HCT116 (cell line): Measurements from ENCODE around the gene GPD1L.

Experiments
- CEBPB ChIP-seq: IDR thresholded peaks from 2 replicates; pipeline ENCODE4 v1.6.1; 2012; ENCODE audit warnings: low read depth
- CTCF ChIP-seq, 3 experiments: fragments of 200-600 bp in 1 of 3; sonication (generic) in 1 of 3; IDR thresholded peaks in 2 of 3; conservative IDR thresholded peaks in 1 of 3; 2 replicates each; pipeline ENCODE4 v1.5.1; 2012 to 2017; ENCODE audit warnings: low read depth in 2 of 3, low read length in 2 of 3, antibody characterized with exemption in 1 of 3, borderline replicate concordance in 1 of 3, control low read depth in 1 of 3, mild to moderate bottlenecking in 1 of 3, mixed read lengths in 1 of 3, mixed run types in 1 of 3, moderate library complexity in 1 of 3; ENCODE audit not compliant: insufficient read depth in 1 of 3
- EGR1 ChIP-seq: IDR thresholded peaks from 2 replicates; pipeline ENCODE4 v1.6.1; 2012; ENCODE audit warnings: low read depth
- ELF1 ChIP-seq: IDR thresholded peaks from 2 replicates; pipeline ENCODE4 v1.6.1; 2012; ENCODE audit warnings: low read depth, borderline replicate concordance
- EZH2phosphoT487 ChIP-seq: fragments of 200-600 bp; IDR thresholded peaks from 2 replicates; pipeline ENCODE4 v1.6.1; 2018; ENCODE audit warnings: antibody characterized with exemption, borderline replicate concordance
- JUND ChIP-seq: IDR thresholded peaks from 2 replicates; pipeline ENCODE4 v1.6.1; 2012
- POLR2A ChIP-seq: IDR thresholded peaks from 2 replicates; pipeline ENCODE4 v1.7.0; 2011; ENCODE audit warnings: borderline replicate concordance; ENCODE audit not compliant: insufficient read depth, insufficient read length; ENCODE audit errors: extremely low read depth
- POLR2AphosphoS5 ChIP-seq: IDR thresholded peaks from 2 replicates; pipeline ENCODE4 v1.6.1; 2011; ENCODE audit warnings: mild to moderate bottlenecking, low read depth, low read length, moderate library complexity
- RAD21 ChIP-seq: IDR thresholded peaks from 2 replicates; pipeline ENCODE4 v1.6.1; 2012; ENCODE audit warnings: low read depth, mild to moderate bottlenecking
- SP1 ChIP-seq: IDR thresholded peaks from 2 replicates; pipeline ENCODE4 v1.6.1; 2012; ENCODE audit warnings: low read depth
- TCF7L2 ChIP-seq: IDR thresholded peaks from 2 replicates; pipeline ENCODE4 v1.7.0; 2011; ENCODE audit warnings: borderline replicate concordance, inconsistent platforms; ENCODE audit not compliant: insufficient read depth, insufficient read length; ENCODE audit errors: extremely low read depth
- ZFX ChIP-seq: fragments of 450-650 bp; IDR thresholded peaks from 2 replicates; pipeline ENCODE4 v1.6.1; 2017

- TF ChIP-seq ELF1 (no peak), EZH2phosphoT487 (no peak), POLR2A (no peak), CTCF (IDR thresholded peaks at IDR 0.05 in 2 of 3, conservative IDR thresholded peaks at IDR 0.05 in 1 of 3; ENCODE audit: borderline replicate concordance in 1 of 3, insufficient read depth in 1 of 3, low read depth in 2 of 3, low read length in 2 of 3) (no peak), TCF7L2 (no peak), POLR2AphosphoS5 (no peak), JUND (no peak), CEBPB (no peak), RAD21 (no peak), SP1 (no peak), EGR1 (no peak), ZFX (no peak)
These were observed 8.7 kb upstream of the GPD1L start for GRCh38 chr3:32097768-32098167.
